GM21529 (cell line): ENCODE results near the gene MS4A4A.
"Not testable (repeated sequence)": the region's sequence is repeated elsewhere in the genome, so short reads cannot be mapped to it uniquely, and the experiment has no call there.

Source experiments
- ATAC-seq: cut with Tn5 transposase; IDR thresholded peaks from one replicate; pipeline ENCODE4 v1.9.1; 2021; ENCODE audit not compliant: unreplicated experiment

Gene MS4A4A

DNA sequence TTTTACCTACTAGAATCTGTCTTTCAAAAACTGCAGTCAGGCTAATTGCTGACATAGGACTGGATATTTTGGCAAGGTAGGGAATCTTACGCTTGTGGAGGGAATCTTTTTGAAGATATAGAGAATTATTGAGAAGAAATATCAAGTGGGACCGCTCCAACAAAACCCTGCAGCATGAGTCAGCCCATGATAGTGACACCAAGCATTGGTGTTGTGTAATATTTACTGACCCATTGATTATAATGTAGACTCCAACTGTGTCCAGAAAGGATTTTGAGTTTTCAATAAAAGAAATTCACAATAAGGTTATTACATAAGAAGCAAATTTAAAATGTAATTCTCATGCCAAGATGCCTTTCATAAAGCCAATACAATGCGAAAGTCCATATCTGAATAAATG is 20.7 kb downstream of the MS4A4A start:
- ATAC-seq: no peak

DNA sequence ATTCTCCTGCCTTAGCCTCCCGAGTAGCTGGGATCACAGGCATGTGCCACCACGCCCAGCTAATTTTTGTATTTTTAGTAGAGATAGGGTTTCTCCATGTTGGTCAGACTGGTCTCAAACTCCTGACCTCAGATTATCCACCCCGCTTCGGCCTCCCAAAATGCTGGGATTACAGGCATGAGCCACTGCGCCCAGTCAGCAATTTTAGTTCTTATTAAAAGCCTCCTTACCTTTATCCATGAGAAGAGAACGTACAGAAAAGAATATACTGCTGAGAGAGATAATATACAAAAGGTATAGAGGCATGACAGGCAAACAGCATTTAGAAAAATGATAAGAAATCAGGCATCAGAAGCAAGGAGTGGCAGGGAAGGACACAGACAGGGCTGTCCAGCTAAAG is 21.4 kb downstream of the MS4A4A start:
- ATAC-seq: not testable (repeated sequence)

DNA sequence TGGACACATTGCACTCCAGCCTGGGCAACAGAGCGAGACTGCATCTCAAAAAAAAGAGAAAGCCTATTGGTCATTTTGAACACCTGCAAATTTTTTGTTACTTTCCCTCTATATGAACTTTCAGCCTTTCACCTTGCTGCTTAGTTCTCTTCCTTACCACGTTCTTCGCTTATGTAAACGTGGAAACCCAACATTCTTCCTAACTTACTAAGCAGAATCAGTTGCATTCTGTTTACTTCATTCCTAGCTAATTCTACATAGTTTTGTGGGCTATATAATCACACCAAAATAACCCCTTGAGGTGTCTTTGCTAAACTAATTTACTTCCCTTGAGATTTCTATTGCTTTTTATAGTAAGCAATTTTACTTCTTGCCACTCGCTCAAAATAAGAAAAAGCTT is 23.2 kb downstream of the MS4A4A start:
- no peak for ATAC-seq

DNA sequence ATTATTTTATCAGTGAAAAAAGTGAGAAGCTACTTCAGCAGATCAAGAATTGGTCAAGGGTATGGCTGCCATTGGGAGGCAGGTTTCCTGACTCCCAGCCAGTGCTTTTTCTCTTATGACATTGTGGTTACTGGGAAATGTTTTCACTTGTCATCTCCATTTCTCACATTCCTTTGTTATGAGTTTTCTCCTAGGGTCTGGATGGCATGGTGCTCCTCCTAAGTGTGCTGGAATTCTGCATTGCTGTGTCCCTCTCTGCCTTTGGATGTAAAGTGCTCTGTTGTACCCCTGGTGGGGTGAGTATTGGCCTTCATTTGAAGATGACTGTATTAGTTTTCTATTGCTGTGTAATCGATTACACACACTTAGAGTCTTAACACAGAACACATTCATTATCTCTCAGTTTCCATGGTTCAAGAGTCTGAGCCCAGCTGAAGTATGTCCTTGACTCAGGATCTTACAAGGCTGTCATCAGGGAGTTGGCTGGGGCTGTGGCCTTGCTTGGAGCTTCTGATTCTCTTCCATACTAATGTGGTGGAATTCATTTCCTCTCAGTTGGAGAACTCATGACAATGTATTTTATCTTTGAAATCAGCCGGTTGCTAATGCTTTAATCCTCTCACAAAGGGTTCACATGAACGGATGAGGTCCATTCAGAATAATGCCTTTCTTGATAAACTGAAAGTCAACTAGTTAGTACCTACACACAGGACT is 25.6 kb downstream of the MS4A4A start:
- ATAC-seq: no peak

DNA sequence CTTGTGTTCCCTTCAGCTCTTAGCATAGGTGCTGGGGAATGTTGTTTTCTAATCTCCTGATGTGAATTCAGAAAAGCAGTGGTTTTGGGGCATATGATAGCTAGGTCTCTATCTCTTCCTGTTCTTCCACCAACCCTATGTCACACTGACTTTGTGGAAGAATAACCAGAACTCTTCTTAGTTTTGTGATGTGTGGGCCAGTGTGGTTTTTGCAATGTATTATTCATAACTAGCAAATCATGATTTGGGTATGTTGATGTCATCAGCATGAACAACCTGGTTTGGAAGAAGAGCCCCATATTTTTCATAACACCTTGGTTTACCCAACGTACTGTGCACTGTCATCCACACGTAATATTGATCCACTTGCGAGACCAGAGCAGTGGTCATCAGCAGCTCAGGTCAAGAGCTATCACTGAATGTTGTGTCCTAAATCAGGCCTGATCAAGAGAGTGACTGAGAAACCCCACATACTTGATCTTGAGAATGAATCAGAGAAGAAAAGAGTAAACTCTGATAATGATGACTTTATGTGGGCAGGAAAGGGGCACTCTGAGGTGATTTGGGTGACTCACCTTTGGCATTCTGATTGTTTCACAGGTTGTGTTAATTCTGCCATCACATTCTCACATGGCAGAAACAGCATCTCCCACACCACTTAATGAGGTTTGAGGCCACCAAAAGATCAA is 27.2 kb downstream of the MS4A4A start:
- ATAC-seq: no peak

DNA sequence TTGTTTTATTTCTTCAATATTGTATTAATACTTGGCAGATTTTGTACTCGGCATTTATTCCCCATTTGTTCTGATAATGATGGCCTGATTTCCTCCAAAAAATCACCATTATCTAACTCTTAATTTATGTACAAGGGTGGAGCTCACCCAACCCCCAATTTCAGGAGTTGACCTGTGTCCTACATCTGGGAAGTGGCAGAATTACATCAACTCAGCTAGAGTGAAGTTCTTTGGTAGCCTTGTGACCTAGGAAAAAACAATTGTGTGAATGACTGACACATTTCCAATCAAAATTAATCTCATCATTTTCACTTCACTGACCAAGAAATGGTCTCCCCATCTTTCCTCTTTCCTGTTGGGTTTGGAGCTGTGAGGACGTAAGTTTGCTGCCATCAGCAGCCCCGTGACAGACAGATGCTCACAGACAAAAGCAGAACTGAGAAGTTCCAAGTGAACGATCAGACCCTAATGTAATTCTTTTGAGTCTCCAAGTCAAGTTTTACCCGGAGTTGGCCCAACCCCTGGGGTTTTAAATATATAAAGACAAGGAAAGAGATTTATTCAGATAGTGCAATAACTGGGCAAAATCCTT is 30.0 kb downstream of the MS4A4A start:
- peak; percentile 78 for ATAC-seq

DNA sequence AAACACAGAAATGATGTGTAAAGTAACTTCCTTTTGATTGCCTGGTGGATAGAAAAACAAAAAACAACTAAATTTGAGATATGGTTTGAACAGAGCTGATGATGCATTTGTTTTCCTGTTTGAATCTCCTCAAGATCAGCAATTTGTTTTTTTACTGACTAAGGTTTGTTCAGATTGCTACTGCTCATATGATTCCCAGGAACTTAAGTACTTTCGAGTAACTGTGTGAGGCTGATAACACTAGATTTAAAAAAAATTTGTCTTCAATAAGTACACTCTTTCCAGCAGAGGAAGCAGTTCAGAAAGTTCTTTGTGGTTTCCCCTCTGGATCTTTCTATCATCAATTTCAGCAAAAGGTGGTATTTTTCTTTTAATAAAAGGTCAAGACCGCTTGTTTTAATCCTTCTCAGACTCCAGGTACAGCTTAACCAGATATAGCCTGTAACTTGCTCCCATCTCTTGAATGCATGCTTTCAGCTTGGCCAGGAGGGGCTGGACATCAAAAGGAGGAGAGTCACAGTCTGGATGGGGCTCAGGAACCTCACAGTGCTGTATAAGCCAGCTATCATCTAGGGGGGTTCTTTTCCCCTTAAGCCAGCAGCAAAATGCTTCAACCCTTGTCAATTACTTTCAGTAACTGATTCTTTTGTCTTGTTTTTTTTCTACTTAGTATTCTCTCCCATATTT is 34.3 kb downstream of the MS4A4A start:
- no peak for ATAC-seq

DNA sequence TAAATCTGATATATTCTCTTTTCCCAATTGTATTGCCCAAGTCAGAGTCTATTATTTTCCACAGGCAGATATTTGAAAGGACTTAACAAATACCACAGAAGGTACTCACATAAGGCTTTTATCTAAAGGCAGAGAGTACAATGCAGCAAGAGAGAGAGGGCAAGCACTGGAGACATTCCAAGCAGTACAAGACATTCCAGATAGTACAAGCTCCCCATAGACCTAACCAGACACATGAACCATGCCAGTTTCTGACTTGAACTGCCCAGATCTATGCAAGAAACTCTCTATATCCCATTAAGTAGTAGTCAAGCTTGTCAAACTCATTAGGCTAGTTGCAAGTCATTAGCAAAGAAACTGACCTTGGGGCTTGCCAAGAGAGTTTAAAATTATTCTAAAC is 35.4 kb downstream of the MS4A4A start:
- ATAC-seq: no peak

DNA sequence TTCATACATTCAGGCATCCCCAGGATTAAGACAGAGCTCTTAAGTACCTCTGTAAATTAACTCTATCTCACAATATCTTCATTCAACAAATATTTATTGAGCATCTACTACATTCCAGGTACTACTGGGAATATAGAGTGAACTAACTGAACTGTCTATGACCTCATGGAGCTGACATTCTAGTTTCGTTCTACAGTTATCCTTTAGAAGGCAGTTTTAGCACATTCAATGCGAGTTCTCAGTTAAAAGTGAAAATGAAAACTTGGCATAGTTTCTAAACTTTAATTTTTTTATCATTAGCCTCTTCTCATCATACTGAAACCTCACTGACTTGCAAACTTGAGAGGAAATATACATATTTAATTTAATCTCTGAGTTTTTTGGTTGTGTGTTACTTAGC is 35.9 kb downstream of the MS4A4A start:
- ATAC-seq: no peak

DNA sequence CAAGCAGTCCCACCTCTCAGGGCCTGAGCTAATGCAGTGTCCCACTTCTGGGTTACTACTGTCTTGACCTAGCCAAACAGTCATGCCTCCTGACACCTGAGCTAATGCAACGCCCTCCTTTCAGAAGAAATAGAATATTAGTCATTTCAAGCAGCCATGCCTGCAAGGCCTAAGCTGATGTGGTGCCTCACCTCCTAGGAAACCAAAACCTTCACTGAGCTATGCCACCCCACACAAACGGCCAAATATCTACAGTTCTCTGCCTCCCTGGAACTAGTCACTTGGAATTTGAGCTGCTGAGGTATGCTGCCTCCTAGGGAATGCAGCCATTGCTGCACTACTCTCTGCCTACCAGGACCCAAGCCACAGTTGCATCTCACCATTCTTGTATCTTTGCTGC is 38.3 kb downstream of the MS4A4A start:
- ATAC-seq: no peak

DNA sequence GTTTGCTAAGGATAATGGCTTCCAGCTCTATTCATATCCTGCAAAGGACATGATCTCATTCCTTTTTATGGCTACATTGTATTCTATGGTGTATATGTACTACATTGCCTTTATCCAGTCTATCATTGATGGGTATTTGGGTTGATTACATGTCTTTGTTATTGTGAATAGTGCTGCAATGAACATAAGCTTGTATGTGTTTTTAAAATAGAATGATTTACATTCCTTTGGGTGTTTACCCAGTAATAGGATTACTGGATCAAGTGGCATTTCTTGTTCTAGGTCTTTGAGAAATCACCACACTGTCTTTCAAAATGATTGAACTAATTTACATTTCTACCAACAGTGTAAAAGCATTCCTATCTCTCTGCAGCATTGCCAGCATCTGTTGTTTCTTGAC is 40.6 kb downstream of the MS4A4A start:
- ATAC-seq: no peak

DNA sequence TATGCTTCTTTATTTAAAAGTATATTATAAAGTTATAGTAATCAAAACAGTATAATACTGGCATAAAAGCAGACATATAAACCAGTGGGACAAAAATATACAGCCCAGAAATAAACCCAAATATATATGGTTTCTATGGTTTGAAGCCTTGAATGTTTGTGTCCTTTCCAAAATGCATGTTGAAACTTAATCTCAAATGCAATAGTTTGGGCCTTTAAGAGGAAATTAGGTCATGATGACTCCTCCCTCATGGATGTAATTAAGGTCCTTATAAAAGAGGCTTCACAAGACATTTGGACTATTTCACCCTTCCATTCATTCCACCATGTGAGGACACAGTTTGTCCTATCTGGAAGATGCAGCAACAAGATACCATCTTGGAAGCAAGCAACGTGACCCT is 46.5 kb downstream of the MS4A4A start, which contains the start of gene MS4A6E:
MS4A6E (plus strand) TSS at position 301 of the 400 bp plus-strand sequence. CDS start 7,641 bp downstream, outside the sequence.
- no peak for ATAC-seq

DNA sequence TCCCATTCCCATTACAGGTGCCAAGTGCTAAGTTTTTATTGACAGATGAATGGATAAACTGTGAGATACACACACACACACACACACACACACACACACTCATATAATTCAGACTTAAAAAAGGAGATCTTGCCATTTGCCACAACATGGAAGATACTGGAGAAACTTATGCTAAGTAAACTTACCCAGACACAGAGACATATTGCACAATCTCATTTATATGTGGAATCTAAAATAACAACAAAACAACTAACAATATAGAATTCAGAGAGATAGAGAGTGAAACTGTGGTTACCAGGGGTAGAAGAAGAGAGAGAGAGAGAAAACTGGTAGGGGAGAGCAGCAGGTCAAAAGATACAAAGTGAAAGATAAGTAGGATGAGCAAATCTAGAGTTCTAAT is 48.0 kb downstream of the MS4A4A start:
- ATAC-seq: no peak

DNA sequence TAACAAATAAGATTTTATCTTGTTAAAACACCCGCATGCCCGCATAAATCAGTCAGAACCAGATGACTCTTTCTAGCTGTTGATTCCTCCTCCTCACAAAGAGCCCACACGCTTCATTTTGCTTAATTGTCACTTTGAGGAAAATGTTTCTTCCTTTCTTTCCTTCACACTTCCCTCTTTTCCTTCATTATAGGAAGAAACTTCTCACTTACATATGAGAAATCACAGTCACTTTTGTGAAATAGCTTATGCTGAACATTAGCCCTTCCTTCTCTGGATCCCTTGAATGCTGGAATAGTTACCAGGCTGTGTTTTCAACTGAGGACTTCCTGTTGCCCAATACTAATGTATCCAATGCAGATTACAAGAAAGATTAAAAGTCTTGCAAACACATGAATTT is 52.4 kb downstream of the MS4A4A start:
- no peak for ATAC-seq

DNA sequence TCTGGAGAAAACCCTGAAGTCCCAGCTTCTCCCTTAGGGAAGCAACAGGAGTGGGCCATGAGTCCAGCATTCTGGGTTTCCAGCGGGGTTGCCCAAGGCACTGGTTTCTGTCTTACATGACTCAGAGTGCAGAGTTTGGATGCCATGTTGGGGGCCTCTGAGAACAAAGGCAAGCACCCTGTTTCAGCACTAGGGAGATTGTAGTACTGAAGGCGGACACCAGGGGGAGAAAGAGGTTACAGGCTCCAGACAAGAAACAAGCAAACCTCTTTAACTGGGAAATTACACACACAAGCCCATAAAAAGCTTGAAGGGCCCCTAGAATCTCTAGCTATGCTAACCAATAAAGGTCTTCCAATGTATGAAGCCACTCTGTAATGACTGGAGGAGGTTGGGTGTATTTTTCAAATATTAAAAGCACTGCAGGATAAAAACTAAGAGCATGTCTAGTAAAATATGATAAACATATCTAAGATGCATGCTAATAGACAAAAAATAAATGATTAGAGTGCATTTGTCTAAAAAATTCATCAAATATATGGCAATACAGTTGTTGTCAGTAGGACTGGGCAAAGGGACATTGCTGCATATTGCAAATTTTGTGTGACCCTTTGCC is 53.6 kb downstream of the MS4A4A start:
- peak; percentile 82 for ATAC-seq

DNA sequence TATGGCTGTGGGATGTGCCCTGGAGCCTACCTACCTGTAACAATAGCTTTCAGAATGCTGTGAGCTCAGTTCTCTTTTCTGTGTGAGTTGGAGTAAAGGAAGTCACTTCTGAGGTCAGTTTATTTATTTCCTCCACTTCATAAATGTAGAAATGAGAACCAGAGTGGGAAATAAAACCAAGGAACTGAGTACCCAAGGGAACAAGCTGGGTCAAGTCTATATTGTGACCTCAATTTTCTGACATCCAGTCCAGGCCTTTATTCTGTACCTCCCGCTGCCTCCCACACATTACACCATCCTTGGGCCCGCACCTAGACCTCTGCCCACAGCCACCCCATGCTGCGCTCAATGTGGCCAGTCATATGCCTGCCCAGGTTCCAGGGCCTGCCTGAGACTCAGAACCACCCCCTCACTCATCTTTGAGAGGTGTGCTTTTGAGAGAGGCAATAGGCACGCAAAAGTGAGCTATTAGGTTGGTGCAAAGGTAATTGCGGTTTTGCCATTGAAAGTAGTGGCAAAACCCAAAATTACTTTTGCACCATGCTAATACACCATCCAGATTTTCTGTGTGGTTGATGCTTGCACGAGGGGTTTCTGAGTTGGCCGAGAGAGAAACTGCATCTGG is 56.4 kb downstream of the MS4A4A start:
- ATAC-seq: no peak

DNA sequence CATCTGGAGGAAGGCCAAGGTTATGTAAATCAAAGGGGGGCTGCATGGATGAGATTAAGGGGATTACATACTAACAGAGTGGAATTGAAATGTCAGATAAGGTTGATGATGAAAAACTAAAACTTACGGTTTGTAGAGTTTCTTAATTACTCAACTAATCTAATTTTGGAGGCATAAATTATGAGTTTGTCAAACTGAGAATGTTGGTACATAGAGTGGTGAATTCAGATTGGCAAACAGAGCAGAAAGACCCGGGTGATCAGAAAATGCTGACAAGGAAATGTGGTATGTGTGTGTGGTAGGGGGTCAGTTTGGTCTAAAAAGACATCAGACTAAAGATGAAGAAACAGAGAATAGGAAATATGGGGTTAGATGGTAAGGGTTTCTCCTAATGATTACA is 57.6 kb downstream of the MS4A4A start:
- ATAC-seq: no peak

DNA sequence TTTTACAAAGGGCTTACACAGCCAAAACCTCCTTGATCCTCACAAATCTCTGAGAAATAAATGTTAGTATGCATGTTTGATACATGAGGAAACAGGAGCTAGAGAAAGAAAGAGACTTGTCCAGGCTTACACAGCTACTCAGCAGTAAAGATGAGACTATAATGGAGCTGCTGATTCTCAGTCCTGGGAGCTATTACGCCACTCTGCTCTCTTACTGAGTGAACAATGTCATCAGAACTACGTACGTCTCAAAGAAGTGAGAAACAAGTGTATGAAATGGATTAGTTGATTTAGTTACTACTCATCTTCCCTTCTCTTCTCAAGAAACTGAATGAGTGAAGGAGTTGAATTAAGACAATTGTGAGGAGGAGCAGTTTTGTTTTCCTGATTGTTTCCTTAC is 58.9 kb downstream of the MS4A4A start:
- ATAC-seq: no peak

DNA sequence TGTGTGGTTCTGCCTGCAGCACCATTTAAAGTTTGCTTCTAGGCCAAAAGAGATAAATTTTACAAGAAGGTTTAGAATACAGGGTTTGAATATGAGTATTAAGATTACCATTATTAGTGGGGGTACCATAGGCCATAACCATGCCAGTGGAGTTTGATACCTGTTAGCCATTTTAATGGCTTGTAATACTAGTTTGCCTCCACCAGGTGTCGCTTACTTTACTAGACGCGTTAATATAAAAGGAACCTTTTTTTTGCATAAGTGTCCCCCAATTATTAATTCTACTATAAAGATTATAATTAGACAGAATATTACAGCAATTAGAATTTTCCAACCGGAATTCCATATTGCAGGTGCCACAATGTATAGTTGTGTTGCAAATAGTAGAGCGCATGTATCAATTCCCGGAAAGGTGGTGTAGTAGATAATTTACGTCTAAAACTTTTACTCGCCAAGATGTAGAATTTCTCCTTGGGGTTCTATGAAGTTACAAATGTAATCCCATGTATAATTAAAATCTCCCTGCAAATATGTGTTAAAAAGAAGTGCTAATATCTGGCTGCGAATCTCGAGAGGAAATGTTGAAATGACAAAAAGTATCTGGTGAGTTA is 62.7 kb downstream of the MS4A4A start:
- no peak for ATAC-seq

DNA sequence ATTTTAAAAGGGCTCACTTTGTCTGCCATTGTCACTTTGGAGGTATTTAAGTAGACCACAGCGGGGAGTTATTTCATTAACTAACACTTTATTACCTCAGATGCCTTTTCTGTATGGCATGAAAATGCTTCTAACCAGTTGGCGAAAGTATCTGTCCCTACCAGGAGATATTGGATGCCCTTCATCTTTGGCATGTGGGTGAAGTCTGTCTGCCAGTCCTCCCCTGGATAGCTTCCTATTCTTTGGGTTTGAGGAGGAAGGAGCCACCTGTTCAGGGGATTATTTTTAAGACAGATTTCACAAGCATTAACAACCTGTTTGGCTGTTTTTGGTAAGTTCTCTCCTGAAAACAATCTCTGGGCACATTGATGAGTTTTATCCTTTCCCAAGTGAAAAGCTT is 63.7 kb downstream of the MS4A4A start:
- no peak for ATAC-seq
